H1 (cell line): ENCODE results near the gene ANAPC16. TPM values are rescaled to one million over a fixed set of nuclear protein-coding genes. Genes with fewer than 3 reads are reported as not detected.

Experiments used
- CTCF ChIA-PET: fragments of 300-600 bp; sonication (Branson Sonifier 250); formaldehyde crosslinking; loops from one replicate; lab custom pipeline; 2021; ENCODE audit not compliant: partially characterized antibody; lab: Charles Lee
- POLR2A ChIA-PET: fragments of 300-600 bp; sonication (Branson Sonifier 250); formaldehyde crosslinking; loops from one replicate; lab custom pipeline; 2021; ENCODE audit warnings: inconsistent platforms; ENCODE audit not compliant: partially characterized antibody; lab: Charles Lee
- DNase-seq, 2 experiments: peaks; one replicate each; pipeline versions ENCODE4 v3.0.0 to v3.0.0-alpha.2; 2010 to 2022; ENCODE audit warnings: low spot score in 2 of 2, low read depth in 1 of 2, mixed read lengths in 1 of 2
- FAIRE-seq: peaks from 2 replicates; lab custom pipeline; 2011; peaks lifted over from hg19 to GRCh38; lab: Jason Lieb, UNC
- H2AFZ ChIP-seq: 2 replicates; pipeline ENCODE4 v1.8.1; 2012; ENCODE audit warnings: low read length, inconsistent platforms
- H2AK5ac ChIP-seq: 2 replicates; pipeline ENCODE4 v1.6.1; 2013; ENCODE audit warnings: low read depth, low read length
- H2BK120ac ChIP-seq: replicated peaks from 2 replicates; pipeline ENCODE3; 2013; ENCODE audit warnings: low read depth, low read length, inconsistent platforms
- H2BK12ac ChIP-seq: 2 replicates; pipeline ENCODE4 v1.6.1; 2013; ENCODE audit warnings: low read depth, low read length
- H2BK15ac ChIP-seq: 2 replicates; pipeline ENCODE4 v1.6.1; 2013; ENCODE audit warnings: low read length
- H2BK20ac ChIP-seq: 2 replicates; pipeline ENCODE4 v1.6.1; 2013; ENCODE audit warnings: low read length
- H2BK5ac ChIP-seq: 2 replicates; pipeline ENCODE4 v1.6.1; 2013; ENCODE audit warnings: low read depth, low read length
- H3K14ac ChIP-seq: 2 replicates; pipeline ENCODE4 v1.6.1; 2013; ENCODE audit warnings: inconsistent platforms; ENCODE audit not compliant: insufficient read length
- H3K18ac ChIP-seq: 2 replicates; pipeline ENCODE4 v1.6.1; 2013; ENCODE audit warnings: low read length; ENCODE audit errors: extremely low read depth
- H3K23ac ChIP-seq: 2 replicates; pipeline ENCODE4 v1.6.1; 2013; ENCODE audit warnings: inconsistent platforms; ENCODE audit not compliant: insufficient read length
- H3K23me2 ChIP-seq: 2 replicates; pipeline ENCODE4 v1.6.1; 2013; ENCODE audit warnings: low read depth, low read length
- H3K27ac ChIP-seq: 2 replicates; pipeline ENCODE4 v1.6.1; 2011; ENCODE audit warnings: low read depth, low read length, inconsistent platforms
- H3K27me3 ChIP-seq, 4 experiments: replicated peaks in 1 of 4; 1 replicate in 1 of 4; 2 replicates in 3 of 4; pipeline versions ENCODE4 v1.6.1 to v1.8.1; 2011 to 2013; ENCODE audit warnings: low read length in 3 of 4, mild to moderate bottlenecking in 3 of 4, inconsistent platforms in 2 of 4, mixed read lengths in 2 of 4, moderate library complexity in 1 of 4; ENCODE audit not compliant: control insufficient read depth in 3 of 4, insufficient read depth in 3 of 4; ENCODE audit errors: extremely low read depth in 1 of 4
- H3K36me3 ChIP-seq, 4 experiments: 2 replicates each; pipeline versions ENCODE4 v1.6.1 to v1.8.1; 2011 to 2013; ENCODE audit warnings: mild to moderate bottlenecking in 4 of 4, low read length in 3 of 4, moderate library complexity in 2 of 4, control low read depth in 1 of 4, inconsistent platforms in 1 of 4; ENCODE audit not compliant: insufficient read depth in 4 of 4, control insufficient read depth in 2 of 4
- H3K4ac ChIP-seq: replicated peaks from 2 replicates; pipeline ENCODE3; 2013; ENCODE audit warnings: low read length, low read depth, mixed read lengths, inconsistent platforms; ENCODE audit not compliant: insufficient read length
- H3K4me1 ChIP-seq, 4 experiments: replicated peaks in 1 of 4; 1 replicate in 1 of 4; 2 replicates in 3 of 4; pipeline versions ENCODE4 v1.6.1 to v1.8.1; 2011 to 2013; ENCODE audit warnings: low read length in 3 of 4, inconsistent platforms in 2 of 4, mixed read lengths in 1 of 4; ENCODE audit not compliant: insufficient read depth in 4 of 4, control insufficient read depth in 3 of 4
- H3K4me2 ChIP-seq, 2 experiments: 2 replicates each; pipeline versions ENCODE4 v1.6.1 to v1.8.1; 2011 to 2013; ENCODE audit warnings: low read depth in 2 of 2, low read length in 2 of 2, control low read depth in 1 of 2, inconsistent platforms in 1 of 2, mild to moderate bottlenecking in 1 of 2; ENCODE audit not compliant: insufficient read depth in 1 of 2
- H3K4me3 ChIP-seq, 4 experiments: fragments of 200-600, 300-600 bp in 1 of 4; sonication (generic), shearing (Covaris generic), sonication (Bioruptor Twin) in 1 of 4; 2 replicates each; pipeline versions ENCODE4 v1.5.1 to v1.8.1; 2011 to 2016; ENCODE audit warnings: low read length in 4 of 4, low read depth in 3 of 4, control low read depth in 2 of 4, inconsistent platforms in 2 of 4, mild to moderate bottlenecking in 2 of 4, mixed read lengths in 1 of 4, moderate library complexity in 1 of 4; ENCODE audit not compliant: insufficient read depth in 2 of 4; ENCODE audit errors: extremely low read depth in 1 of 4
- H3K56ac ChIP-seq: replicated peaks from 2 replicates; pipeline ENCODE3; 2013; ENCODE audit warnings: low read depth, mild to moderate bottlenecking, mixed read lengths, low read length, inconsistent platforms; ENCODE audit not compliant: insufficient read length
- H3K79me1 ChIP-seq: 2 replicates; pipeline ENCODE4 v1.6.1; 2013; ENCODE audit warnings: low read depth, low read length, control low read depth
- H3K79me2 ChIP-seq, 2 experiments: 2 replicates each; pipeline versions ENCODE4 v1.6.1 to v1.8.1; 2012 to 2013; ENCODE audit warnings: low read length in 2 of 2, mild to moderate bottlenecking in 2 of 2, inconsistent platforms in 1 of 2; ENCODE audit not compliant: insufficient read depth in 2 of 2, control insufficient read depth in 1 of 2
- H3K9ac ChIP-seq, 4 experiments: replicated peaks in 1 of 4; 1 replicate in 1 of 4; 2 replicates in 3 of 4; pipeline versions ENCODE4 v1.6.1 to v1.8.1; 2011 to 2013; ENCODE audit warnings: low read depth in 3 of 4, low read length in 3 of 4, control low read depth in 2 of 4, mild to moderate bottlenecking in 2 of 4, moderate library complexity in 2 of 4, inconsistent platforms in 1 of 4; ENCODE audit errors: extremely low read depth in 1 of 4
- H3K9me3 ChIP-seq, 2 experiments: 2 replicates each; pipeline versions ENCODE4 v1.6.1 to v1.8.1; 2012 to 2013; ENCODE audit warnings: mild to moderate bottlenecking in 2 of 2, moderate library complexity in 2 of 2, control low read depth in 1 of 2, inconsistent platforms in 1 of 2, low read depth in 1 of 2, low read length in 1 of 2, mixed read lengths in 1 of 2; ENCODE audit not compliant: insufficient read depth in 2 of 2
- H4K20me1 ChIP-seq, 2 experiments: replicated peaks in 1 of 2; 2 replicates each; pipeline versions ENCODE3 to v1.8.1; 2011 to 2013; ENCODE audit warnings: inconsistent platforms in 2 of 2, low read length in 2 of 2, mild to moderate bottlenecking in 1 of 2; ENCODE audit not compliant: insufficient read depth in 2 of 2, control insufficient read depth in 1 of 2
- H4K5ac ChIP-seq: 2 replicates; pipeline ENCODE4 v1.6.1; 2013; ENCODE audit warnings: low read length, low read depth, mixed read lengths, inconsistent platforms; ENCODE audit not compliant: insufficient read length
- H4K8ac ChIP-seq: 2 replicates; pipeline ENCODE4 v1.8.0; 2013; ENCODE audit warnings: mild to moderate bottlenecking, moderate library complexity, low read length, inconsistent platforms; ENCODE audit not compliant: insufficient read depth; ENCODE audit errors: extremely low read depth
- H4K91ac ChIP-seq: replicated peaks from 2 replicates; pipeline ENCODE3; 2013; ENCODE audit warnings: low read length, mixed read lengths, inconsistent platforms; ENCODE audit not compliant: insufficient read length
- FOSL1 ChIP-seq: IDR thresholded peaks from 2 replicates; pipeline ENCODE4 v1.6.1; 2011; ENCODE audit warnings: mild to moderate bottlenecking, low read depth, low read length, moderate library complexity; ENCODE audit not compliant: insufficient read depth
- HDAC2 ChIP-seq, 2 experiments: fragments of 300-600 bp in 1 of 2; sonication (generic) in 1 of 2; IDR thresholded peaks; 2 replicates each; pipeline ENCODE4 v1.6.1; 2011 to 2012; ENCODE audit warnings: low read depth in 2 of 2, low read length in 2 of 2, mild to moderate bottlenecking in 2 of 2, moderate library complexity in 2 of 2, borderline replicate concordance in 1 of 2, inconsistent platforms in 1 of 2
- MAFK ChIP-seq: IDR thresholded peaks from 2 replicates; pipeline ENCODE4 v1.6.1; 2012; ENCODE audit warnings: low read depth, mild to moderate bottlenecking, improper control_type of control experiment, low read length
- WGBS, 2 experiments: shearing (Covaris generic) in 1 of 2; methylation state at CpG; one replicate each; pipeline versions ENCODE4 v1.1.6 to v1.1.7; 2013 to 2015; ENCODE audit warnings: low lambda C conversion rate in 2 of 2, mixed read lengths in 2 of 2, inconsistent platforms in 1 of 2, low coverage in 1 of 2, missing lambda C conversion rate in 1 of 2; ENCODE audit not compliant: insufficient replicate concordance in 2 of 2, insufficient coverage in 1 of 2, insufficient read length in 1 of 2; ENCODE audit errors: extremely low coverage in 1 of 2, missing lambda C conversion rate in 1 of 2; 5-methylcytosine and 5-hydroxymethylcytosine counted together
- polyA plus RNA-seq, 7 experiments: library from polyadenylated mRNA; depleted of rRNA in 3 of 7; stranded (reverse) in 5 of 7; unstranded in 2 of 7; fragments of >200 nt in 5 of 7; fragments of 200-250 nt in 2 of 7; gene quantifications; 1 replicate in 5 of 7; 2 replicates in 1 of 7; 4 replicates in 1 of 7; pipeline versions ENCODE4 v1.2.1 to v1.2.3, GENCODE V29; 2011 to 2013; ENCODE audit warnings: missing spikeins in 2 of 7, mixed read lengths in 2 of 7
- total RNA-seq: library from RNA; stranded (reverse); fragmentation: NEBNext Ultra II Directional; extraction: Animal tissue kit (Norgen Biotek cat#: 25700); gene quantifications from 2 replicates; pipeline ENCODE4 v1.2.1, GENCODE V29; 2021
- TF ChIP-seq, protein P1 (sequence below), 3 experiments: IDR thresholded peaks; 1 replicate in 2 of 3; 2 replicates in 1 of 3; pipeline versions ENCODE4 v1.5.1 to v1.6.1; 2011; ENCODE audit warnings: low read length in 3 of 3, mild to moderate bottlenecking in 3 of 3, inconsistent platforms in 2 of 3, low read depth in 1 of 3, moderate library complexity in 1 of 3; ENCODE audit not compliant: insufficient read depth in 1 of 3; ENCODE audit errors: control extremely low read depth in 1 of 3

The ANAPC16 gene
- total and polyA plus RNA-seq, 2 of the 8 experiments (the other 6 are each of a cell fraction or from before 2014, with no cell fraction given), result 53.1 to 57.4 TPM

DNA sequence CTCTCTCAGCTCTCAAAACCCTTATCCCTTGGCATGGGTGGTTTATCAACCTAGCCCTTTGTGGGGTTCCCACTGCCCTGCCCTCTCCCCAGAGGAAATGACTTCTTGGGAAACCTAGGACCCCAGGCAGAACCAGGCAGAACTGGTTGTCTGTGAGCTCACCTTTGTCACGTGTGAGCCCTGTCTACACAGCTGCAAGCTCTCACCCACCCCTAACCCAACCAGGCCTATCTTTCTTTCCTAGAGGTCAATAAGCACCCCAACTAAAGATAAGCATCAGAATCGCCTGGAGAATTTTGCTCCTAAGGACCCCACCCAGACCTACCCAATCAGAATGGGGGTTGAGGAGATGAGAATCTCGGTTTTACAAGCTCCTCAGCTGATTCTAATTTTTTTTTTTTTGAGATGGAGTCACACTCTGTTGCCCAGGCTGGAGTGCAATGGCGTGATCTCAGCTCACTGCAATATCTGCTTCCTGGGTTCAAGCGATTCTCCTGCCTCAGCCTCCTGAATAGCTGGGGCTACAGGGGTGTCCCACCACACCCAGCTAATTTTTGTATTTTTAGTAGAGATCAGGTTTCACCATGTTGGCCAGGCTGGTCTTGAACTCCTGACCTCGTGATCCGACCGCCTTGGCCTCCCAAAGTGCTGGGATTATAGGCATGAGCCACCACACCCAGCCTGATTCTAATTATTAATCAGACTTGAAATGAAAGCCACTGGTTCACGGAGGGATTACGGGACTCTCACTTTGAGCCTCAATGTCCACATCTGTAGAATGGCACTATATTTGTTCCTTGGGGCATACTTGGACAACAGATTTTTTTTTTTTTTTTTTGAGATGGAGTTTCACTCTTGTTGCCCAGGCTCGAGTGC, 50.4 kb downstream of the ANAPC16 start:
- DNase-seq, result no peak
- H3K23me2 ChIP-seq, result 0 out of 2 replicates have a peak, but pooled peaks cover 3% of the 10 kb centered on the region
- CTCF ChIA-PET, result interaction anchor here (0.6 to 4.8 kb wide), 11 partner anchors 10 to 1887 kb away, joined by 3 to 34 read pairs (median 3); partner anchors contain the start of gene DDIT4
- no peak overlapping the region for H3K4me2 ChIP-seq
- no peaks in the 10 kb centered on the region for H3K36me3 ChIP-seq
- no peak overlapping the region for H2BK15ac ChIP-seq
- no peaks in the 10 kb centered on the region for H3K79me2 ChIP-seq
- peak overlapping the region; percentile 92 for H4K91ac ChIP-seq
- H3K18ac ChIP-seq, result peak overlapping the region; percentile 84
- no peak for FAIRE-seq
- H3K4me1 ChIP-seq, result peaks cover 8 to 31% (median 17%) of the 10 kb centered on the region in 4 experiments
- no peak overlapping the region for H3K9ac ChIP-seq
- H2BK20ac ChIP-seq, result peak overlapping the region; percentile 87
- no peak overlapping the region for H3K56ac ChIP-seq
- no peak for TF ChIP-seq MAFK
- TF ChIP-seq FOSL1, result no peak
- TF ChIP-seq, protein P1, sequence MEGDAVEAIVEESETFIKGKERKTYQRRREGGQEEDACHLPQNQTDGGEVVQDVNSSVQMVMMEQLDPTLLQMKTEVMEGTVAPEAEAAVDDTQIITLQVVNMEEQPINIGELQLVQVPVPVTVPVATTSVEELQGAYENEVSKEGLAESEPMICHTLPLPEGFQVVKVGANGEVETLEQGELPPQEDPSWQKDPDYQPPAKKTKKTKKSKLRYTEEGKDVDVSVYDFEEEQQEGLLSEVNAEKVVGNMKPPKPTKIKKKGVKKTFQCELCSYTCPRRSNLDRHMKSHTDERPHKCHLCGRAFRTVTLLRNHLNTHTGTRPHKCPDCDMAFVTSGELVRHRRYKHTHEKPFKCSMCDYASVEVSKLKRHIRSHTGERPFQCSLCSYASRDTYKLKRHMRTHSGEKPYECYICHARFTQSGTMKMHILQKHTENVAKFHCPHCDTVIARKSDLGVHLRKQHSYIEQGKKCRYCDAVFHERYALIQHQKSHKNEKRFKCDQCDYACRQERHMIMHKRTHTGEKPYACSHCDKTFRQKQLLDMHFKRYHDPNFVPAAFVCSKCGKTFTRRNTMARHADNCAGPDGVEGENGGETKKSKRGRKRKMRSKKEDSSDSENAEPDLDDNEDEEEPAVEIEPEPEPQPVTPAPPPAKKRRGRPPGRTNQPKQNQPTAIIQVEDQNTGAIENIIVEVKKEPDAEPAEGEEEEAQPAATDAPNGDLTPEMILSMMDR (IDR thresholded peaks at IDR 0.05; ENCODE audit: control extremely low read depth in 1 of 3, insufficient read depth in 1 of 3, low read depth in 1 of 3, low read length in 3 of 3), result no peak
- no peak for TF ChIP-seq HDAC2 (IDR thresholded peaks at IDR 0.05; ENCODE audit: borderline replicate concordance in 1 of 2, low read depth in 2 of 2, low read length in 2 of 2)
- H4K8ac ChIP-seq, result no peak overlapping the region
- H3K23ac ChIP-seq, result no peak overlapping the region
- H3K9me3 ChIP-seq, result no peaks in the 10 kb centered on the region
- H2BK5ac ChIP-seq, result peak overlapping the region; percentile 62
- H4K5ac ChIP-seq, result no peak overlapping the region
- POLR2A ChIA-PET, result interaction anchor here (1.0 to 24.2 kb wide), 11 partner anchors 10 to 176 kb away, joined by 3 to 673 read pairs (median 6); partner anchors contain the start of gene DDIT4
- no peaks in the 10 kb centered on the region for H4K20me1 ChIP-seq
- H2AFZ ChIP-seq, result peak overlapping the region; percentile 72
- H3K14ac ChIP-seq, result no peak overlapping the region
- no peak overlapping the region for H2AK5ac ChIP-seq
- H3K4ac ChIP-seq, result no peak overlapping the region
- H3K27ac ChIP-seq, result no peak overlapping the region
- no peaks in the 10 kb centered on the region for H3K27me3 ChIP-seq
- H2BK12ac ChIP-seq, result peak overlapping the region; percentile 99
- H2BK120ac ChIP-seq, result no peak overlapping the region
- 85% methylated on average over 11 of the region's 11 CpGs; no CpG with 5 or more reads in 1 of the 2 experiments for WGBS, 2 experiments
- H3K4me3 ChIP-seq, result no peak overlapping the region
- H3K79me1 ChIP-seq, result no peaks in the 10 kb centered on the region
